HG03571 (cell line): ENCODE data around the gene TMEM54.

ENCODE experiments used
- ATAC-seq: cut with Tn5 transposase; IDR thresholded peaks from one replicate; pipeline ENCODE4 v1.9.1; 2021; ENCODE audit not compliant: unreplicated experiment

TMEM54 gene

GRCh38 chr1:32864375-32865019 is 36.7 kb downstream of the TMEM54 start:
- no peak for ATAC-seq

DNA sequence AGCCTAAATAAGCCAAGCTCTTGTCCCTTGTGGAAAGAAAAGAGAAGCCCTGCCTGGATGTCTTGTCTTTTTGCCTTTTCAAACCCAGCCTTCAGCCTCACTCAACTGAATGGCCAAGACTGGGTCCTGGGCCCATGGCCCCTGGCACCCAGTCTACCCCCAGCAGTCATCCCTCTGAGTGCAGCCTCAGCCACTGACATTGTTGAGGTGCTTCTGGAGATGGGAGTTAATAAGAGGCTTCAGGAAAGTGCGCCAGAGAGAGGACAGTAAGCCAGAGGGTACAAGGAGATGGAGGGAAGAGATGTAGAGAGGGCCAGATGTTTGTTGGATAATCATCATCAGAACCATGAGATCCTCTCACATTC is 37.3 kb downstream of the TMEM54 start:
- ATAC-seq: no peak

DNA sequence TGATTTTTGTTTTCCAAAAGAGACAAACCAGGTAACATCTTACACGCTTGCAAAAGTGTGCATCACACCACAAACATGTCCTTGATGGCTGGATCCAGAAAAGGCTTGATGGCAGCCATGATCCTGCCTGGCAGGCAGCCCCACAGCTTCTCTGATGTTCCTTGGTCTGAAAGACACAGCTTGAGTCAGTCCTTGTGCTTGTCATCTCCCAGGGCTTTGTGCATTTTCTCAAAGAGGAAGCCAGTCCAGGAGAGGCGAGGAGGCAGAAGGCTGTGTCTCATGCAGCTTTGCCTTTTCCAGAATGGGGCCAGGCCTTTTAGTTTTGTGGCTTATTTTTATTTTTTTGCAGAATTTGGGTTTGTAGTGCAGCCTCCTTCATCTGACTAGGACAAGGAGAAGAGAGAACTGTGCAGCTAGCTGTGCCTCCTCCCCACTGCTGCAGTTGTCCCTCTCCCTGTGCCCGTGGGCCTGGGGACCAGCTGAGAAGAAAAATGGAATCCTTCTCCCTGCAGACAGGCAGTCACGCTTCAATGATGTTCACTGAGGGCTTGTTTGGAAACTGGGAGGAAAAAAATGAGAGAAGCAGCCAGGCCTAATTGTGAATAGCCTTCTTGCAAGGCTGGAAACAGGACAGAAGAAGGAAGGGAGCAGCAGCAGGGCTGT is 37.8 kb downstream of the TMEM54 start:
- ATAC-seq: no peak

GRCh38 chr1:32861904-32862695 is 39.1 kb downstream of the TMEM54 start:
- ATAC-seq: no peak

DNA sequence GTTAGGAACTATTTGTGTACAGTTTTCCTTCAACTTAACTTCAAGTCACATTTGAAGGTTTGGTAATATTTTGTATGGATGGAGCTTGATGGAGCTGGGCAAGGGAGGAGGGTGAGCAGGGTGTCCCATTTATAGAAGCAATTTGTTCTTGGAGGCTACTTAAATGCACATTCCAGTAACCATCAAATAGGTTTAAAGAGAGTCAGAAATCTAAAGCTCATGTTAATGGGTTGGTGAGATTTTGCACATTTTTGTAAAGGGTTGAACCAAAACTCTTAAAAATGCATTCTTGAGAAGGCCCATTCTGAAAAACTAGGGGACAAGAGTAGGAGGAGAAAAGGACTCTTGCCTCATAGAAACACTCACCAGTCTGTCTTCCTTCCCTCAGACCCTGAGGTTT is 40.6 kb downstream of the TMEM54 start:
- no peak for ATAC-seq

DNA sequence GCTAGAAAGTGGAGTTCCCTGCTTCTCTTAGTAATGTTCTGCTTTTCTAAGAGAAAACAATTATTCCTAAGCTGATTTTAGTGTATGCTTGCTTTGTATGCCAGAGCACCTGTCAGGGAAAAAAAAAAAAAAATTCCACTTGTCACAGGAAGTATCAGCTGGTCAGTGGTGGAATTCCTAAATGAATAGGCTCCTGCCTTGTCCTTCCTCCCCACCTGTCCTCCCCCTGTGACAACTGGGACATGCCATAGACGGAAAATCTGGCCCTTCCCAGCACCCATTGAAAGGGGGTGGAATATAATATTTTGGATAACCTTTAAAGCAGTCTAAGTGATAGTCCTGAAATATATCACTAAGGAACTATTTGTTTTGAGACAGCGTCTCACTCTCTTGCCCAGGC is 41.3 kb downstream of the TMEM54 start:
- no peak for ATAC-seq

GRCh38 chr1:32858791-32859190 is 42.4 kb downstream of the TMEM54 start:
- ATAC-seq: no peak

DNA sequence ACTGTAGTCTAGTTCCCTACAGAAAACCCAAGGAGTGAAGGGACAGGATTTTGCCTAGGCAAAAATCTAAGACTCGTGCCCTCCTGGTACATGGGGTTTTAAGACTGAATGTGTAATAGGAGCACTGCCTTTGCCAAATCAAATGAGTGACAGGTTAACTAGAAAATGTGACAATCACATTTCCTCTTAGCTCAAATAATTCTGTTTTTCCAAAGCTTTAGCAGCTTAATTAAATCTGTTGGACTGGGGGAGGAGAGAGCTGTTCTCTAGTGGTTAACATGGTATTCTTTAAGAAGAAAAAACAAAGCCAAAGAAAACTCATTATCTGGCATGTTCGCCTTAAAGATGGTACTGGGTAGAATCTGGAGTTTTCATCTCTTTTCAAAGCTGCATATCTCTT is 43.1 kb downstream of the TMEM54 start:
- no peak for ATAC-seq

DNA sequence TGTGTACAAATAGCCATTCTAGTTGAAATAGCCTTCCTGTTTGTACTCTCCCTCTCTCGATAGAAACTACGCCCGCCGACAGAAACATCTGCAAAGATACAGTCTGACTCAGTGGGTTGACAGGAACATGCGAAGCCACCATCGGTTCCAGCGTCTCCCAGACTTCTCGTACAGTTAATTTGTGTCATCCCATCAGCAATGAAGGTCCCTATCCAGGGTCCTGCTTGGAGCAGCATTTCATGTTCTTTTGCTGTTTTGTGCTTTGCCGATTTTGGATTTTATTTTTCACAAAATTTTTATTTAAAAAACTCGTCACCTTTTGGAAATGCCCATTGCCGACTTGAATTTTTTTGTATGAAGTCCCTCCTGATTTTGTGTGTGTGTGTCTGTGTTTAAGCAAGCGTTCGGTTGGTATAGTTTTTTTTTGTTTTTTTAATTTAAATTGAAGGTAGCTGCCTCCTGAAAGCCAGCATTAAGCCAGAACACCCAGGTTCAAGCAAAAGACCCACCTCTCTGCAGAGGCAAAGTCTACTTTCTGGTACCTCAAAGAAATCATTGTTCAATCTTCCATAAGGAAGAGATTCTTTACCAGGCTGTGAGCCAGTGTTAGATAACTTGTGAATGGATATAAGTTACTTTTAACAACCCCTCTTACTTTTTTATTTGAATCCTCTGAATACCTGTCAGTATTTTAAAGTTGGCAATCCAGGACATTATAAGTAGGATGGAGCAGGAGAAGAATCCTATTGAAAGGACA is 45.1 kb downstream of the TMEM54 start:
- no peak for ATAC-seq

DNA sequence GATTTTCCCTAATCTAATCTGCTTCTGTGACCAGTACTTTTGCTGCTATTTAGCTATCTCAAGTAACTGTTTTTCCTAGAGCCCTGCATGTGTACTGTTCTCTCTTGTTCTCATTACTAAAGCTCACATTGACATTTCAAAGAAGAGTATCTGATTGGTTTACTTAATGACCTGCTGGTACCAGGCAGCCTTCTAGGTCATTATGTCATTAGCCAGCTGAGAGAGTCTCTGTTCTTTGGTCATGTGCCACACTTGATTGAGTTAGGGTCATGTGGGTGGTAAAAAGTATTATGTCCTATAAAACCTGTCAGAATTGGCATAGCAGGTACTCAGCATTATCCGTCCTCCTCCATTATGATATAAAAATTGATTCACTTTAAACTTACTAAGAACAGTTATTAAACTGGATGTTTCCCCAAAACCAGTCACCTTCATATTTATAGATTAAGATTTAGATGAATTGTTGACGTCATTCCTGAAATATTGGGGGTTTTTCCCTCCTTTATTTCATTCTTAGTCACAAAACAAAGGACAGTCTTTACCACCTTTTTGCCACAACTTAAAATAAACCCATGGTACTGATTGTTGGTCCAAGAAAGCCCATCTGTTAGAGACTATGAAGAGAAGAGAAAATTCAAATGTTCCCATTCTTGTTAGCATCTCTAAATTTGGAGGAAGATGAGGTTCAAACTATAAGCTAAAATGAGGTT is 52.7 kb downstream of the TMEM54 start:
- ATAC-seq: no peak
